ENCODE results near the gene HADH.
A peak's percentile ranks its signal among the peaks of the same experiment; 100 is the strongest.

The HADH gene

DNA sequence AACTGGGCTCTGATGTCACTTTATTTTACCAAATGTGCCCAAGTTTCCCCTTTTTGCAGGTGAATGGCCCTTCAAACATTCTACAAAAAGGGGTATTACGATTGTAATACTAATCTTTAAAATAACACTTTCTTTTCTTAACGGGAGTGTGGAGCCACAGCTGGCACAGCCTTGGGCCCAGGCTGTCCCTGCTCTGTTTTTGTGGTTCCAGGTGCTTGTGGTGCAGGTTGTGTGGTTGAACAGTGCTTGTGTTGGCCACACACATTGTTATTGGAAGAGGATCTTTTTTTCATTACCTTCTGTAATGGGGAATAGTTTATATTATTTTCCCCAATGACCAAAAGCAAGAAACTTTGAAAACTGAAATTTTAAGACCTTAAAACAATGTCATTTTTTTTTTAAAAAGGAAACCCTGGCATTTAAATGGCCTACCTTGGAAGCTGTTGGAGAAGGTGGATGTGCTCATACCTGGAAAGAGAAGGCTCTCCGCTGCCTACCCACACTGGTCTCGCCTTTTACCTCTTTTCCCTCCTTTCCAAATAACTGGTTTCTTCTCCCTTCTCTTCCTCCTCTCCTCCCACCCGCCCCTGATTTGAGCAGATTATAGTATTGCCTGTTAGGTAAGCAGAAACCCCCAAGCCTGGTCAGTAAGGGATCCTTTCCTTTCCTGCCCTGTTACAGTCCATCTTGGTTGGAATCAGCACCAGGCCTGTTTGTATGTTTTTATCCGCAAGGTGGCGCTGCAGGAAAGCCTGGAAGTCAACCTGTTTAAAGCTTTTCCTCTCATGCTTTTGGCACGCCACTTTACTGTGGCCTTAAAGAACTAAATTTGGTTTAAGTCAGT lies 28.6 kb downstream of the HADH start:
- TF ChIP-seq CTCF (conservative IDR thresholded peaks at IDR 0.05; ENCODE audit: low read depth, low read length) = peak; percentile 86
- no peak overlapping the region for H3K4me3 ChIP-seq (ENCODE audit: low read length)
- DNase-seq (ENCODE audit: low read depth) = no peak

DNA sequence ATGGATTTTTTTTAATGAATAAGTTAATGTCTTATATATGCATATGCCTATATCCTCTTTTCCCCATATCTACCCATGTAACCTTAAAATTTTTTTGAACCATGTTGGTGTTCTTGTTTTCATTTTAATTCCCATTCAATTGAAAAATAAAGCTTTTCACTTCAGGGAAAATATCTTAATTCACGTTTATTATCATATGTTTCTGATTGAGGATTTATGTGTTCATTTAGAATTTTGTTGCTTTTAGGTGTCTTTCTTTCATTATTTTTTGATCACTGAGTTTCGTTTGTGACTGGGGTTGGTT lies 29.1 kb downstream of the HADH start:
- no peak for TF ChIP-seq CTCF (conservative IDR thresholded peaks at IDR 0.05; ENCODE audit: low read depth, low read length)
- no peak overlapping the region for H3K4me3 ChIP-seq (ENCODE audit: low read length)
- no peak for DNase-seq (ENCODE audit: low read depth)

DNA sequence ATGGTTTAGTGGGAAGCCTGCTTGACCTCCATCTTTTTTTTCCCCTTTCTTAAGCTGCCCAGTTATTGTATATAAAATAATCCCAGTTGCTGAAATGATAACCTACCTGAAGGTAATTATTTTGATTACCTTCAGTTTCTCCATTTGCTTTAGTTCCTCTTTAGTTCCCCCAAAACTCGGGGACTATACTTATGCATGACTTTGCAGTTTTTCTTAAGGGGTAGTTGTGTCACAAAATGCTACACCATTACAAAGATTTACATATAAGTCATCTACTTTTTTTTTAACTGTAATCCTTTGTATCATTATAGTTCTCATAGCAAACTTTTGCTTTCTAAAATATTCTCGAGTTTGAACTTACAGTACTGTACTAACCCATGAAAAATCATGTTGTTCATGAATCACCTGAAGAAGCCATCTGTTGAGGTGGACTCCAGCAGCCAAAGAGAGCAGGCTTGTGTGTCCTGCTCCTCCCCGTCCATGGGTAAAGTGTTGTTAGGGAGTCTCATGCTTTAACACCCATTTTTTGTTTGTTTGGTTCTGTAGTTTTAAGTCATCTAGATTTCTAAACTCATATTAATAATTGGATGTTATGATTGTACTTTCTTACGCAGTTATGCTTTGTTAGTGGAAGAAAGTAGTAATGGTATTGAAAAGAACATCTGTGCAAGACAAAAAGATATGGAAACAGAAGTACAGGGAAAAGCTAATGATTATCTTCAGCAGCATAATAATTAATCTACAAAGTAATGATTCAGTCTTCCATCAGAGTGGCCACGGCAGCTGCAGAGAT lies 34.6 kb downstream of the HADH start:
- H3K4me3 ChIP-seq (ENCODE audit: low read length) = no peak overlapping the region
- no peak for TF ChIP-seq CTCF (conservative IDR thresholded peaks at IDR 0.05; ENCODE audit: low read depth, low read length)
- no peak for DNase-seq (ENCODE audit: low read depth)

- TF ChIP-seq CTCF (conservative IDR thresholded peaks at IDR 0.05; ENCODE audit: low read depth, low read length) = no peak
- DNase-seq (ENCODE audit: low read depth) = no peak
- no peak overlapping the region for H3K4me3 ChIP-seq (ENCODE audit: low read length)
Measured at GRCh38 chr4:108024878-108025165, 35.1 kb downstream of the HADH start.

- no peak for DNase-seq (ENCODE audit: low read depth)
- TF ChIP-seq CTCF (conservative IDR thresholded peaks at IDR 0.05; ENCODE audit: low read depth, low read length) = no peak
- no peak overlapping the region for H3K4me3 ChIP-seq (ENCODE audit: low read length)
Measured at GRCh38 chr4:108029016-108029720, 39.5 kb downstream of the HADH start.

GRCh38 chr4:108029731-108030130 lies 40.0 kb downstream of the HADH start:
- no peak for TF ChIP-seq CTCF (conservative IDR thresholded peaks at IDR 0.05; ENCODE audit: low read depth, low read length)
- H3K4me3 ChIP-seq (ENCODE audit: low read length) = no peak overlapping the region
- DNase-seq (ENCODE audit: low read depth) = no peak

Measured in retinal pigment epithelial cell (primary cell).